Measurements from ENCODE around the gene FOXO1.

The FOXO1 gene

DNA sequence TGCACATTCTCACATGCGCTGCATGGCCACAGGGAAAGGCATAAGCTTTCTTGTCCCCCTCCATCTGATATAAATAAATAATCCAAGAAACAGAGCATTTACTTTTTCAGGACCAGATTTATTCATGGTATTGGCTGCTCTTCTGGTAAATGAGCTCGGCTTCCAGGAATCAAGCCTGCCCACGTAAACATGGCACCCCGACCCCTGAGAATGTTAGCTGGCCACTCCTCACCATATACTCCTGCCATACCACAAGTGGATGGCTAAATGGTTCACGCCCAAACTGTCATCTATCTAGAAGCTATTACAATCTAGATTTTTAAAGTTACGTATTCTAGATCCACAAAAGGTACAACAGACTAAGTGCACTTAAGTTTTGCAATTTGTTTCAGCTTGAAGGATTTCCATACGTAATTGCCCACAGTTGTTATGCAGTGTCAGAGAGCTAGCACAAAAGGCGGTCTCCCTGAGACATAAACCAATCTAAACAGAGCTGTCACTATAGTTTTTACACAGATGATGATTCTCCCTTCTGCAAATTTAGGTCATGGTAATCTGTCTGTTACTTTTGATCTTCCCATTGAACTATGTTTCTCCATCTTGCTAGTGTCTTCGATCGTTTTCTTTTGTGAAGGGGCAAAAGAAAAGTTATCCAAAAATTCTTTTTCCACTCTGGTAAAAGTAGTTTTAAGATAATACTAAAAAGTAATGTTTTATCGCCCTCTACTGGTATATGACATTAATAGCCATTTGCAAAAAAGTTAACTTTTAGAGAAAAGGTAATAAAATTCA is 16.2 kb upstream of the FOXO1 start:
- TF ChIP-seq, protein P1, sequence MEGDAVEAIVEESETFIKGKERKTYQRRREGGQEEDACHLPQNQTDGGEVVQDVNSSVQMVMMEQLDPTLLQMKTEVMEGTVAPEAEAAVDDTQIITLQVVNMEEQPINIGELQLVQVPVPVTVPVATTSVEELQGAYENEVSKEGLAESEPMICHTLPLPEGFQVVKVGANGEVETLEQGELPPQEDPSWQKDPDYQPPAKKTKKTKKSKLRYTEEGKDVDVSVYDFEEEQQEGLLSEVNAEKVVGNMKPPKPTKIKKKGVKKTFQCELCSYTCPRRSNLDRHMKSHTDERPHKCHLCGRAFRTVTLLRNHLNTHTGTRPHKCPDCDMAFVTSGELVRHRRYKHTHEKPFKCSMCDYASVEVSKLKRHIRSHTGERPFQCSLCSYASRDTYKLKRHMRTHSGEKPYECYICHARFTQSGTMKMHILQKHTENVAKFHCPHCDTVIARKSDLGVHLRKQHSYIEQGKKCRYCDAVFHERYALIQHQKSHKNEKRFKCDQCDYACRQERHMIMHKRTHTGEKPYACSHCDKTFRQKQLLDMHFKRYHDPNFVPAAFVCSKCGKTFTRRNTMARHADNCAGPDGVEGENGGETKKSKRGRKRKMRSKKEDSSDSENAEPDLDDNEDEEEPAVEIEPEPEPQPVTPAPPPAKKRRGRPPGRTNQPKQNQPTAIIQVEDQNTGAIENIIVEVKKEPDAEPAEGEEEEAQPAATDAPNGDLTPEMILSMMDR (IDR thresholded peaks at IDR 0.05; ENCODE audit: insufficient read depth, low read depth, low read length, missing control alignments) = no peak
- no peak overlapping the region for H3K4me3 ChIP-seq (ENCODE audit: low read length)
- DNase-seq (ENCODE audit: low read depth) = peak; percentile 15

GRCh38 chr13:40681341-40682146 is 15.1 kb upstream of the FOXO1 start:
- TF ChIP-seq, protein P1 (IDR thresholded peaks at IDR 0.05; ENCODE audit: insufficient read depth, low read depth, low read length, missing control alignments) = no peak

DNA sequence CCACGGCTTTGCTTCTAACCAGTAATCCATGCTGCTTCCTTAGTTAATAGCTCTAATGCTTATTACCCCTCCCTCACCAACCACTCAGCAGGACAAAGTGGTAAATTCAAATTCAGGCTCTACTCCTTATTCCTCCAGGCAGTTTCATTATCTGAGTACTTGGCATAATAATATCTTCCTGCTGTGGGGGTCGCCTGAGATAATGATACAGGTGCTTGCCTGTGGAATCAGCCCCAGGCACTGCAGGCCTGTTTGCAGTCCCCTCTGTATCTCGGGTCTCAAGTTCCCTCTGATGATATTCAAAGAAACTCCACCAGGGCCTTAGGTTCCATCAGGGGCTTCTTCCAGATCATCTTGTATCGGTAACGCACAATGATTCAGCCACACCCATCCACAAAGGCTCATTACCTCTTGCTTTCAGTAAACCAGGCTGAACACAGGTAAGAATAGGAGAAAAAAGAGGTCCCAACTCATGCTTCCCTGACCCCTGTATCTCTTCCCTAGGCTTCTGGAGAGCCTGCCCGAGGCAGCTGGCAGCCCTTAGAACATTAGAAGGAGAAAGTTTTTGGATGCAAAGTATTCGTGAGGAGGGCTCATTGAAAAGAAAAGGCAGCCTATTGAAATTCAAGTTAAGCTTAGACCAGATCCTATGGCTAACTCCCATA is 14.3 kb upstream of the FOXO1 start:
- no peak for DNase-seq (ENCODE audit: low read depth)
- no peak overlapping the region for H3K4me3 ChIP-seq (ENCODE audit: low read length)
- TF ChIP-seq, protein P1 (IDR thresholded peaks at IDR 0.05; ENCODE audit: insufficient read depth, low read depth, low read length, missing control alignments) = no peak

More at GRCh38 chr13:40681341-40682146, 15.1 kb upstream of the FOXO1 start:
- no peak for DNase-seq (ENCODE audit: low read depth)
- H3K4me3 ChIP-seq (ENCODE audit: low read length) = no peak overlapping the region

DNA sequence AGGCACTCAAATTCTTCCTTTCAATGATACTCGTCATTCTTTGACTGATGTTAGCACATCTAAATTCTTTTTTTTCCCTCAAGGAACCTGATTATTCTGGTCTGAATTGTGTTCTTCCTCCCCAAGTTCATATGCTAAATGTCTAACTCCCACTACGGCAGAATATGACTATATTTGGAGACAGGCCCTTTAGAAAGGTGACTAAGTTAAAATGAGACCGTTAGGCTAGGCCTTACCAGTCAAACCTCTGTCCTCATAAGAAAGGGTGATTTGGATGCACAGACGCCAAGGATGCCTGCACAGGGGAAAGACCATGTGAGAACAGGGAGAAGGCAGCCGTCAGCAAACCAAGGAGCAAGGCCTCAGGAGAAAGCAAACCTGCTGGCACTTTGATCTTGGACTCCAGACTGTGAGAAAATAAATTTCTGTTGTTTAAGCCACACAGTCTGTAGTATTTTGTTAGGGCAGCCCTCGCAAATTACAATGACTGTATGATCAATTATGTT is 13.1 kb upstream of the FOXO1 start:
- TF ChIP-seq, protein P1 (IDR thresholded peaks at IDR 0.05; ENCODE audit: insufficient read depth, low read depth, low read length, missing control alignments) = no peak
- DNase-seq (ENCODE audit: low read depth) = no peak
- H3K4me3 ChIP-seq (ENCODE audit: low read length) = no peak overlapping the region

DNA sequence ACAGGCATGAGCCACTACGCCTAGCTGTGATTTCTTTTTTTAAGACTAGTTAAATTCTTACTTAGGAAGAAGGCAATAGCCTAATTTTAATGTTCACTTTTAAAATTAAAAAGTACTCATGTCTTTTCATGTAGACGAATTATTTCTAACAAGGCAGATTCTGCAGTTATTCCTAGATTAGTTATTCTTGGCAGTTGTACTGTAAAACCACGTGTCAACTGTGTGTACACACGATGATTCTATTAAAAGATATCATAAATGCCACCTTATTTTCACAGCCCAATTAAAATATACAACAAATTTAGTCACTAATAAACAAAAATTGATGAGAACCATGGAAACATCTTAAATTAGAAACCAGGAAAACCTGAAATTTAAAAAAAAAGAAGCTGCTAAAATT is 10.6 kb upstream of the FOXO1 start:
- no peak for DNase-seq (ENCODE audit: low read depth)
- TF ChIP-seq, protein P1 (IDR thresholded peaks at IDR 0.05; ENCODE audit: insufficient read depth, low read depth, low read length, missing control alignments) = no peak
- no peak overlapping the region for H3K4me3 ChIP-seq (ENCODE audit: low read length)

- H3K4me3 ChIP-seq (ENCODE audit: low read length) = no peak overlapping the region
- TF ChIP-seq, protein P1 (IDR thresholded peaks at IDR 0.05; ENCODE audit: insufficient read depth, low read depth, low read length, missing control alignments) = no peak
- no peak for DNase-seq (ENCODE audit: low read depth)
Measured at GRCh38 chr13:40676007-40676406, 9.6 kb upstream of the FOXO1 start.
